Thyroid gland (tissue), 4 donors: ENCODE results near the gene ANXA7.

Source experiments
- CTCF ChIP-seq, 6 experiments: fragments of 200-600 bp in 3 of 6; fragments of 450-650 bp in 3 of 6; sonication (generic) in 3 of 6; IDR thresholded peaks; one replicate each; pipeline ENCODE4 v1.5.1; 2016 to 2019; ENCODE audit warnings: antibody characterized with exemption in 6 of 6, mild to moderate bottlenecking in 2 of 6, inconsistent platforms in 1 of 6, moderate library complexity in 1 of 6
- POLR2A ChIP-seq, 2 donors: fragments of 450-650 bp; IDR thresholded peaks; one replicate each; pipeline ENCODE4 v1.6.1; 2017; ENCODE audit warnings: antibody characterized with exemption in 2 of 2, mild to moderate bottlenecking in 2 of 2, moderate library complexity in 1 of 2

GRCh38 chr10:73359492-73359891, 54.4 kb downstream of the ANXA7 start:
- no peak for TF ChIP-seq CTCF (IDR thresholded peaks at IDR 0.05)
- TF ChIP-seq POLR2A (IDR thresholded peaks at IDR 0.05): no peak
